ENCODE data around the gene PRKCH.

DNA sequence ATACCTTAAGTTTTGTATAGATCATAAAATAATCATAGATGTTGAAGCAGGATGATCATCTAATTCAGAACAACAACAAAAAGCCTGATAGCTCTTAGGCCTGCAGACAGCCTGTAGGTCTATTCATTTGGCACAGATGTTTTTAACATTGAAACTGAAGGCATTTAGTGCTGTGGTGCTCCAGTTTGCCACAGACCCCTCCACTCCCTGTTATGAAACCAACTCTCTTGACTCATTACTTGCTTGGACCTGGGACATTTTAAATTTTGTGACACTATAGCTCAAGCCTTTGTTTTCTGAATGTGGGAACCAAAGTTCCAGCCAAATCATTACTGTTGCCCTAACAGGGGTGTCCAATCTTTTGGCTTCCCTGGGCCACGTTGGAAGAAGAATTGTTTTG lies 9.1 kb downstream of the PRKCH start:
- TF ChIP-seq POLR2AphosphoS5 (IDR thresholded peaks at IDR 0.05; ENCODE audit: borderline replicate concordance, low read depth, low read length) (no peak), EZH2 (IDR thresholded peaks at IDR 0.05) (no peak)

All from SK-N-MC (cell line).